ENCODE measurements around the gene HYAL3. TPM values are rescaled to one million over a fixed set of nuclear protein-coding genes. Genes with fewer than 3 reads are reported as not detected.

The HYAL3 gene
- total and polyA plus RNA-seq, 2 donors from 2014 or later = 2.0 to 3.2 TPM

- Histone ChIP-seq H3K27ac (ENCODE audit: low read depth in 2 of 2, low read length in 2 of 2) (no peak overlapping the region), H3K4me1 (ENCODE audit: control insufficient read depth in 2 of 3, insufficient read depth in 2 of 3, low read depth in 1 of 3, low read length in 3 of 3) (peaks cover 0 to 58% (median 15%) of the 10 kb centered on the region in 3 donors), H3K36me3 (ENCODE audit: control insufficient read depth in 2 of 3, insufficient read depth in 3 of 3, low read length in 3 of 3) (peaks cover 0 to 17% (median 11%) of the 10 kb centered on the region in 3 donors), H3K27me3 (ENCODE audit: control insufficient read depth, insufficient read depth, low read length) (no peaks in the 10 kb centered on the region), H3K4me3 (ENCODE audit: low read length in 3 of 3) (no peak overlapping the region), H3K9me3 (ENCODE audit: control insufficient read depth in 2 of 3, insufficient read depth in 1 of 3, low read length in 3 of 3) (no peaks in the 10 kb centered on the region), H3K9ac (ENCODE audit: low read length in 3 of 3) (no peak overlapping the region)
- TF ChIP-seq CTCF (IDR thresholded peaks at IDR 0.05; ENCODE audit: borderline replicate concordance, extremely low read depth, insufficient read depth) = no peak
- DNase-seq = no peak
- no peak for FAIRE-seq
- intact Hi-C loops (cut with DNase I) = no loop called here
These were observed 48.7 kb downstream of the HYAL3 start for GRCh38 chr3:50250514-50250913.

- Histone ChIP-seq H3K27me3 (ENCODE audit: control insufficient read depth, insufficient read depth, low read length) (no peaks in the 10 kb centered on the region), H3K9me3 (ENCODE audit: control insufficient read depth in 2 of 3, insufficient read depth in 1 of 3, low read length in 3 of 3) (no peaks in the 10 kb centered on the region), H3K27ac (ENCODE audit: low read depth in 2 of 2, low read length in 2 of 2) (no peak overlapping the region), H3K36me3 (ENCODE audit: control insufficient read depth in 2 of 3, insufficient read depth in 3 of 3, low read length in 3 of 3) (peaks cover under 1 to 16% (median 8%) of the 10 kb centered on the region in 3 donors), H3K9ac (ENCODE audit: low read length in 3 of 3) (no peak overlapping the region), H3K4me1 (ENCODE audit: control insufficient read depth in 2 of 3, insufficient read depth in 2 of 3, low read depth in 1 of 3, low read length in 3 of 3) (peaks cover 0 to 62% (median 15%) of the 10 kb centered on the region in 3 donors), H3K4me3 (ENCODE audit: low read length in 3 of 3) (no peak overlapping the region)
- FAIRE-seq = no peak
- DNase-seq = no peak
- no peak for TF ChIP-seq CTCF (IDR thresholded peaks at IDR 0.05; ENCODE audit: borderline replicate concordance, extremely low read depth, insufficient read depth)
- intact Hi-C loops (cut with DNase I) = no loop called here
These were observed 49.7 kb downstream of the HYAL3 start for GRCh38 chr3:50249457-50249856.

GRCh38 chr3:50248387-50248786 lies 50.8 kb downstream of the HYAL3 start:
- Histone ChIP-seq H3K4me1 (ENCODE audit: control insufficient read depth in 2 of 3, insufficient read depth in 2 of 3, low read depth in 1 of 3, low read length in 3 of 3) (peaks cover 0 to 68% (median 18%) of the 10 kb centered on the region in 3 donors), H3K9ac (ENCODE audit: low read length in 3 of 3) (peak overlapping the region in 1 of 3 donors; percentile 55)
- no peak for TF ChIP-seq CTCF (IDR thresholded peaks at IDR 0.05; ENCODE audit: borderline replicate concordance, extremely low read depth, insufficient read depth)

GRCh38 chr3:50246517-50246954 lies 52.7 kb downstream of the HYAL3 start:
- TF ChIP-seq CTCF (IDR thresholded peaks at IDR 0.05; ENCODE audit: borderline replicate concordance, extremely low read depth, insufficient read depth) = no peak
- DNase-seq = peak in 3 of 5 donors; percentile 34 to 85 (median 52)

More at GRCh38 chr3:50248387-50248786, 50.8 kb downstream of the HYAL3 start:
- peak in 2 of 5 donors; percentile 20 to 89 for DNase-seq
- Histone ChIP-seq H3K4me3 (ENCODE audit: low read length in 3 of 3) (no peak overlapping the region), H3K9me3 (ENCODE audit: control insufficient read depth in 2 of 3, insufficient read depth in 1 of 3, low read length in 3 of 3) (no peaks in the 10 kb centered on the region), H3K27me3 (ENCODE audit: control insufficient read depth, insufficient read depth, low read length) (no peaks in the 10 kb centered on the region), H3K36me3 (ENCODE audit: control insufficient read depth in 2 of 3, insufficient read depth in 3 of 3, low read length in 3 of 3) (peaks cover 2 to 10% (median 8%) of the 10 kb centered on the region in 3 donors), H3K27ac (ENCODE audit: low read depth in 2 of 2, low read length in 2 of 2) (peak overlapping the region; percentile 71 to 86)
- FAIRE-seq = no peak
- intact Hi-C loops (cut with DNase I) = no loop called here

More at GRCh38 chr3:50246517-50246954, 52.7 kb downstream of the HYAL3 start:
- peak overlapping the region in 1 of 3 donors; percentile 46 for H3K4me3 ChIP-seq (ENCODE audit: low read length in 3 of 3)
- peaks cover 2 to 8% (median 4%) of the 10 kb centered on the region in 3 donors for H3K36me3 ChIP-seq (ENCODE audit: control insufficient read depth in 2 of 3, insufficient read depth in 3 of 3, low read length in 3 of 3)
- H3K4me1 ChIP-seq (ENCODE audit: control insufficient read depth in 2 of 3, insufficient read depth in 2 of 3, low read depth in 1 of 3, low read length in 3 of 3) = peaks cover 0 to 82% (median 31%) of the 10 kb centered on the region in 3 donors
- FAIRE-seq = no peak
- H3K9ac ChIP-seq (ENCODE audit: low read length in 3 of 3) = peak overlapping the region in 2 of 3 donors; percentile 5 to 29
- H3K9me3 ChIP-seq (ENCODE audit: control insufficient read depth in 2 of 3, insufficient read depth in 1 of 3, low read length in 3 of 3) = no peaks in the 10 kb centered on the region
- no peaks in the 10 kb centered on the region for H3K27me3 ChIP-seq (ENCODE audit: control insufficient read depth, insufficient read depth, low read length)
- peak overlapping the region; percentile 78 to 88 for H3K27ac ChIP-seq (ENCODE audit: low read depth in 2 of 2, low read length in 2 of 2)
- intact Hi-C loops (cut with DNase I) = no loop called here
